Adrenal gland (tissue), 5 donors: Measurements from ENCODE around the gene TMPRSS3.

Source experiments
- CTCF ChIP-seq, 6 experiments: fragments of 450-650 bp in 4 of 6; fragments of 200-600 bp in 2 of 6; sonication (generic) in 1 of 6; IDR thresholded peaks; 1 replicate in 5 of 6; 2 replicates in 1 of 6; pipeline versions ENCODE4 v1.5.1 to v1.8.0; 2016 to 2021; ENCODE audit warnings: antibody characterized with exemption in 6 of 6, mild to moderate bottlenecking in 2 of 6, moderate library complexity in 1 of 6
- POLR2A ChIP-seq, 2 donors: fragments of 450-650 bp; IDR thresholded peaks; one replicate each; pipeline ENCODE4 v1.6.1; 2017; ENCODE audit warnings: antibody characterized with exemption in 2 of 2, mild to moderate bottlenecking in 2 of 2, moderate library complexity in 1 of 2
- donor health status: DM: no; HTN: no; CAD: no.

- TF ChIP-seq POLR2A (IDR thresholded peaks at IDR 0.05): no peak
- no peak for TF ChIP-seq CTCF (IDR thresholded peaks at IDR 0.05)
Measured at GRCh38 chr21:42373908-42374455, 21.9 kb downstream of the TMPRSS3 start.
